Upper lobe of right lung (tissue), 1 donor: Measurements from ENCODE around the gene TK1. TPM values are rescaled to one million over a fixed set of nuclear protein-coding genes. Genes with fewer than 3 reads are reported as not detected.

Experiments
- ATAC-seq: fragments of 200-7000 bp; cut with Tn5 transposase; one replicate; pipeline ENCODE4 v1.9.1; 2020; ENCODE audit warnings: mild to moderate bottlenecking, moderate library complexity
- DNase-seq: peaks from one replicate; pipeline ENCODE4 v3.0.0-alpha.2; 2020
- H3K27ac ChIP-seq: fragments of 200-600 bp; one replicate; pipeline ENCODE4 v1.8.0; 2022
- H3K27me3 ChIP-seq: fragments of 200-600 bp; one replicate; pipeline ENCODE4 v1.8.0; 2022; ENCODE audit warnings: mild to moderate bottlenecking
- H3K36me3 ChIP-seq: fragments of 200-600 bp; one replicate; pipeline ENCODE4 v1.8.0; 2022
- H3K4me1 ChIP-seq: fragments of 200-600 bp; one replicate; pipeline ENCODE4 v1.8.0; 2022
- H3K4me3 ChIP-seq: fragments of 200-600 bp; one replicate; pipeline ENCODE4 v1.8.0; 2022; ENCODE audit warnings: mild to moderate bottlenecking
- H3K9me3 ChIP-seq: fragments of 200-600 bp; one replicate; pipeline ENCODE4 v1.8.0; 2022
- CTCF ChIP-seq: fragments of 200-600 bp; IDR thresholded peaks from one replicate; pipeline ENCODE4 v1.8.0; 2022; ENCODE audit warnings: antibody characterized with exemption
- intact Hi-C: fragments of 100-400 bp; cut with DNase I; formaldehyde crosslinking; loops from one replicate; pipeline ENCODE4 v1.11.0; 2022
- total RNA-seq: library from RNA; stranded (reverse); fragmentation: NEBNext Ultra II Directional; extraction: Animal tissue kit (Norgen Biotek cat#: 25700); gene quantifications from one replicate; pipeline ENCODE4 v1.2.1, GENCODE V29; 2021
- donor health status: DM: no; HTN: yes; CAD: no; lungs with severe emphysema.

The TK1 gene
- total RNA-seq, 1 donor from 2014 or later: 3.3 TPM

GRCh38 chr17:78223765-78224164, 36.9 kb upstream of the TK1 start:
- no peak overlapping the region for H3K4me3 ChIP-seq
- DNase-seq (no peak), ATAC-seq (no peak)
- H3K36me3 ChIP-seq: no peaks in the 10 kb centered on the region
- no peak for TF ChIP-seq CTCF
- peaks cover 5% of the 10 kb centered on the region for H3K4me1 ChIP-seq
- intact Hi-C loops: no loop called here
- no peaks in the 10 kb centered on the region for H3K9me3 ChIP-seq
- H3K27me3 ChIP-seq: no peaks in the 10 kb centered on the region
- no peak overlapping the region for H3K27ac ChIP-seq

- Histone ChIP-seq H3K4me3 (no peak overlapping the region), H3K36me3 (no peaks in the 10 kb centered on the region), H3K27me3 (no peaks in the 10 kb centered on the region), H3K9me3 (no peaks in the 10 kb centered on the region), H3K27ac (peak overlapping the region; percentile 4), H3K4me1 (peaks cover 5% of the 10 kb centered on the region)
- intact Hi-C loops: no loop called here
- DNase-seq (no peak), ATAC-seq (no peak)
- no peak for TF ChIP-seq CTCF
Measured at GRCh38 chr17:78223061-78223460, 36.2 kb upstream of the TK1 start.

- DNase-seq: no peak
- Histone ChIP-seq H3K27me3 (no peaks in the 10 kb centered on the region), H3K9me3 (no peaks in the 10 kb centered on the region)
Measured at GRCh38 chr17:78219396-78220150, 32.7 kb upstream of the TK1 start.

GRCh38 chr17:78214706-78215061, 27.8 kb upstream of the TK1 start:
- no peak for DNase-seq
- no peaks in the 10 kb centered on the region for H3K9me3 ChIP-seq
- intact Hi-C loops: no loop called here
- H3K36me3 ChIP-seq: no peaks in the 10 kb centered on the region
- H3K4me1 ChIP-seq: peaks cover 5% of the 10 kb centered on the region
- ATAC-seq: no peak
- TF ChIP-seq CTCF: no peak
- no peak overlapping the region for H3K4me3 ChIP-seq
- no peak overlapping the region for H3K27ac ChIP-seq
- no peaks in the 10 kb centered on the region for H3K27me3 ChIP-seq

More at GRCh38 chr17:78219396-78220150, 32.7 kb upstream of the TK1 start:
- ATAC-seq: no peak
- H3K4me1 ChIP-seq: peaks cover under 1% of the 10 kb centered on the region
- intact Hi-C loops: no loop called here
- TF ChIP-seq CTCF: no peak
- no peaks in the 10 kb centered on the region for H3K36me3 ChIP-seq
- H3K27ac ChIP-seq: no peak overlapping the region
- no peak overlapping the region for H3K4me3 ChIP-seq

- ATAC-seq (peak; percentile 100), DNase-seq (peak; percentile 93)
- peak within 1 kb of the TSS; percentile 47 for H3K4me3 ChIP-seq
- TF ChIP-seq CTCF: no peak
- no peaks in the 10 kb centered on the region for H3K9me3 ChIP-seq
- no peaks in the 10 kb centered on the region for H3K27me3 ChIP-seq
- H3K4me1 ChIP-seq: peaks cover 5% of the 10 kb centered on the region
- no peak within 1 kb of the TSS for H3K27ac ChIP-seq
- no peaks in the 10 kb centered on the region for H3K36me3 ChIP-seq
- intact Hi-C loops: no loop called here
Measured at GRCh38 chr17:78214016-78214705, 27.3 kb upstream of the TK1 start, which contains the start of gene BIRC5. BIRC5 (plus strand) TSS chr17:78214253; CDS start chr17:78214317, 64 bp downstream.
